GM12801 (cell line): ENCODE results near the gene ACAP2.

Experiments used
- TF ChIP-seq, protein P1 (sequence below): IDR thresholded peaks from one replicate; pipeline ENCODE4 v1.5.1; 2011; ENCODE audit warnings: control low read depth; ENCODE audit not compliant: insufficient read length; ENCODE audit errors: extremely low read depth

ACAP2 gene

GRCh38 chr3:195268576-195269309 is 174.1 kb downstream of the ACAP2 start:
- TF ChIP-seq, protein P1, sequence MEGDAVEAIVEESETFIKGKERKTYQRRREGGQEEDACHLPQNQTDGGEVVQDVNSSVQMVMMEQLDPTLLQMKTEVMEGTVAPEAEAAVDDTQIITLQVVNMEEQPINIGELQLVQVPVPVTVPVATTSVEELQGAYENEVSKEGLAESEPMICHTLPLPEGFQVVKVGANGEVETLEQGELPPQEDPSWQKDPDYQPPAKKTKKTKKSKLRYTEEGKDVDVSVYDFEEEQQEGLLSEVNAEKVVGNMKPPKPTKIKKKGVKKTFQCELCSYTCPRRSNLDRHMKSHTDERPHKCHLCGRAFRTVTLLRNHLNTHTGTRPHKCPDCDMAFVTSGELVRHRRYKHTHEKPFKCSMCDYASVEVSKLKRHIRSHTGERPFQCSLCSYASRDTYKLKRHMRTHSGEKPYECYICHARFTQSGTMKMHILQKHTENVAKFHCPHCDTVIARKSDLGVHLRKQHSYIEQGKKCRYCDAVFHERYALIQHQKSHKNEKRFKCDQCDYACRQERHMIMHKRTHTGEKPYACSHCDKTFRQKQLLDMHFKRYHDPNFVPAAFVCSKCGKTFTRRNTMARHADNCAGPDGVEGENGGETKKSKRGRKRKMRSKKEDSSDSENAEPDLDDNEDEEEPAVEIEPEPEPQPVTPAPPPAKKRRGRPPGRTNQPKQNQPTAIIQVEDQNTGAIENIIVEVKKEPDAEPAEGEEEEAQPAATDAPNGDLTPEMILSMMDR: no peak

DNA sequence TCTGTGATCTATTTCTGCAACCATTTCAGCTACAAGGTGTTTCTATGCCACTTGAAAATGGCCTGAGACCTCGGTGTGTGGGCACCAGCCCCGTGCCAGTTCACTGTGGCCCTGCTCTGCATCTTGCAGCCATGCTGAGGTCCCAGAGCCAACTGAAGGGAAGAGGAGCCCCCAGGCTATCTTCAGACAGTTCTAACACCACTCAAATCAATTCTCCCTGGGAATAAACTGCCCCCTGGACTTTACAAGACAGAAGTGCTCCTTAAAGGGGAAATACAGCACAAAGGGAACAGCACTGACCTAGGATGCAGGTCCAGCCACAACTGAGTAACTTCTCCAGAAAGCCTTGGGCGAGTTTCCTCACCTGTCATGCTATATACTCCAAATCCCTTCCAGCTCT is 175.7 kb downstream of the ACAP2 start:
- TF ChIP-seq, protein P1: no peak

DNA sequence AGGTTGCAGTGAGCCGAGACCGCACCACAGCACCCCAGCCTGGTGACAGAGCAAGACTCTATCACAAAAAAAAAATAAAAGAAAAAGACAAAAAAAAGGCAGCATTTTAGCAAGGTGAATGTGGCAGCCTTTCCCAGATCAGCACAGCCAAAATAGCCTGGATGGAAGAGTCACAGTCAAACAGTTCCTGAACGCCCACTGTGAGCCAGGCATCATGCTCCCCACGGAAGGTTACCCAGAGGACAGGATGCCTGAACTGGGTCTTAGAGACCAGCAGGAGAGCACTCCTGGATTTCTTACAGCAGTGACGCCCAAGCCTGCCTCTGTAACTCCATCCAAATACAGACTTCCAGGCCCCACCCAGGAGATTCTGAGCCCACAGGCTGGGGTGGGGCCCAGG is 176.4 kb downstream of the ACAP2 start:
- TF ChIP-seq, protein P1: no peak

DNA sequence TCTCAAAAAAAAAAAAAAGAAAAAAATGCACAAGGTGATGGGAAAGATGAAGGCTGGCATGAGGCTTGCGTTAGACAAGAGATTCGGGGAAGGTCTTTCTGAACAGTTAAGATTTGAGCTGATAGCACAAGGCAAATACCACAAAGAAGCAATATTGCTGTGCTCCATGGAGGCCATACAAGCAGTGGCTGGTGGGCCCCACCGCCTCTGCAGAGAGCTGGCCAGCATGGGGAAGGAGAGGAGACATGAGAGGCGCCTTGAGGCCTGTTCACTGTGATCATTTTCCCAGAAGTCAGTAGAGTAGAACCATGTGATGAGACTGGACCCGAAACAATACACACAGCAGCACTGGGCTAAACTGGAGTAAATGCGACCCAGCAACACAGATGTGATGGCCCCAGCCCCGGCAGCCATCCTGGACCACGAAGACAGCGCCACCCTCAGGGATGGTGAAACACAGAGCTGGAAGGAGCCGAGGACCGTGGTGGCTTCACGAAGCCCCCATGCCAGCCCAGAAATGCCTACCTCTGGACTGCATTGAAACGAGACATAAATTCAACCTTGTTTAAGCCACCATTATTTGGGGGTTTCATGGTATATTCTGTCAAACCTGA is 177.3 kb downstream of the ACAP2 start:
- TF ChIP-seq, protein P1: no peak

DNA sequence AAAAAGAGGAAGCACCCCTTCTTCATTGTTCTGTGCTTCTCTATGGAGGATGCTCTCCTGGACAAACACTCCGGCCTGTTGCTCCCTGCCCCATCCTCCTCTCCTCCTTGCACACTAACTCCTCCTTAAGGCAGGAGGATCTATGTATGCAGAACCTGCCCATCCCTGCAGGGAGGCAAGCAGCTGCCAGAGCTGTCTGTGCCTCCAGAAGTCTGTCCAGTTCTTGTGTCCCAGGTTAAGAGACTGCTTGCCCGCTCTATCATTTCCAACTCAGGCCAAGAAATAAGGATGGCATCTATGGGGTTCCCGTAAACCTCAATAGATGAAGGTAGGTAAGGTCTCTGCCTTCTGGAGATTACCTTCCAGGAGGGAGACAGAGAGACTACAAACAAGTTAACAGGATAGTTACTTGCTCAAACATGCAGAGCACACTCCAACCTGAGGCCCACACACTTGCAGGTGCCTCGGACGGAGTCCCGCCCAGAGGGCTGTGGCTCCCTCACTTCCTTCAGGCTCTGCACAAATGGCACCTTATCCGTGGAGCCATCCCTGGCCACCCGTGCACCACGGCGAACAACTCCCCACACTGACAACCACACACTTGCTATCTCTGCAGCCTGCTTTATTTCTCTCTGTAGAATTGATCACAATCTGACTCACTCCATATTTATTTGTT is 178.8 kb downstream of the ACAP2 start:
- TF ChIP-seq, protein P1: no peak

- TF ChIP-seq, protein P1: no peak
These were observed 179.5 kb downstream of the ACAP2 start for GRCh38 chr3:195263193-195263924.

DNA sequence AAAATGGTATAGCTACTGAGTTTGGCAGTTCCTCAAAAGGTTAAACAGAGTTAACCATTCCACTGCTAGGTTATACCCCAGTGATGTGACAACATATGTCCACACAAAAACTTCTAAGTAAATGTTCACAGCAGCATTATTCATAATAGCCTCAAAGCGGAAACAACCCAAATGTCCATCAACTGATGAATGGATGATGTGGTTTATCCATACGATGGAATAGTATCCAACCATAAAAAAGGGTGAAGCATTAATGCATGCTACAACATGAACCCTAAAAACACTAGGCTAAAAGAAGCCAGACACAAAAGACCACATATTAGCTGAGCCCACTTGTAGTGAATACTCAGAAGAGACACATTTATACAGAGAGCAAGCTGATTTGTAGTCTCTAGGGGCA is 180.9 kb downstream of the ACAP2 start:
- TF ChIP-seq, protein P1: no peak
